Activated T-helper 2 cell treated with anti-CD3 and anti-CD28 coated beads, Interferon-gamma antibody, Interleukin-2, Interleukin-4, amounts not matched to agents 10 μg/mL and 5 μg/mL and 100 μg/mL, durations not matched to agents 14 hours and 24 hours and 36 hours (primary cell): ENCODE data around the gene TBC1D22A. TPM values are rescaled to one million over a fixed set of nuclear protein-coding genes. Genes with fewer than 3 reads are reported as not detected.
A peak's percentile ranks its signal among the peaks of the same experiment; 100 is the strongest.
"Not testable (repeated sequence)": the region's sequence is repeated elsewhere in the genome, so short reads cannot be mapped to it uniquely, and the experiment has no call there.

ENCODE experiments used
- DNase-seq: peaks from one replicate; pipeline ENCODE4 v3.0.0; 2021; ENCODE audit warnings: low spot score
- H3K27ac Mint-ChIP-seq: one replicate; pipeline ENCODE4 v1.8.0; 2021; ENCODE audit warnings: mixed read lengths
- H3K27me3 Mint-ChIP-seq: one replicate; pipeline ENCODE4 v1.8.0; 2021; ENCODE audit warnings: low read depth, mixed read lengths
- H3K36me3 Mint-ChIP-seq: one replicate; pipeline ENCODE4 v1.8.0; 2021; ENCODE audit warnings: low read depth, mixed read lengths
- H3K4me1 Mint-ChIP-seq: one replicate; pipeline ENCODE4 v1.8.0; 2021; ENCODE audit warnings: low read depth, mixed read lengths
- H3K4me3 Mint-ChIP-seq: one replicate; pipeline ENCODE4 v1.8.0; 2021; ENCODE audit warnings: low read depth, mild to moderate bottlenecking, moderate library complexity, mixed read lengths
- H3K9me3 Mint-ChIP-seq: one replicate; pipeline ENCODE4 v1.8.0; 2021; ENCODE audit warnings: mixed read lengths
- intact Hi-C: fragments of 100-400 bp; cut with micrococcal nuclease; formaldehyde crosslinking; loops from one replicate; pipeline ENCODE4 v1.15.1; 2023
- total RNA-seq: library from RNA; stranded (reverse); gene quantifications from 2 replicates; pipeline ENCODE4 v1.2.3, GENCODE V29; 2022

The TBC1D22A gene
- total RNA-seq, 1 donor from 2014 or later = 34.8 TPM

GRCh38 chr22:46774253-46774979, 12.0 kb downstream of the TBC1D22A start:
- no peak for DNase-seq
- peaks cover 53% of the 10 kb centered on the region for H3K4me1 Mint-ChIP-seq
- H3K9me3 Mint-ChIP-seq = no peaks in the 10 kb centered on the region
- H3K4me3 Mint-ChIP-seq = peak overlapping the region; percentile 46
- intact Hi-C loops = loop anchor here (2.0 kb wide), 1 partner anchor 16 kb away; no protein-coding TSS in a partner anchor
- peak overlapping the region; percentile 86 for H3K27ac Mint-ChIP-seq
- peaks cover 20% of the 10 kb centered on the region for H3K36me3 Mint-ChIP-seq
- H3K27me3 Mint-ChIP-seq = no peaks in the 10 kb centered on the region

GRCh38 chr22:46774980-46775849, 12.8 kb downstream of the TBC1D22A start:
- Mint-ChIP-seq H3K36me3 (peaks cover 20% of the 10 kb centered on the region), H3K27me3 (no peaks in the 10 kb centered on the region), H3K4me1 (peaks cover 53% of the 10 kb centered on the region), H3K9me3 (no peaks in the 10 kb centered on the region), H3K4me3 (peak overlapping the region; percentile 46), H3K27ac (peak overlapping the region; percentile 86)
- no peak for DNase-seq
- intact Hi-C loops = loop anchor here (2.0 kb wide), 1 partner anchor 16 kb away; no protein-coding TSS in a partner anchor

- DNase-seq = no peak
- Mint-ChIP-seq H3K4me3 (peak overlapping the region; percentile 46), H3K27ac (peak overlapping the region; percentile 86), H3K27me3 (no peaks in the 10 kb centered on the region), H3K36me3 (peaks cover 17% of the 10 kb centered on the region), H3K9me3 (no peaks in the 10 kb centered on the region), H3K4me1 (peaks cover 47% of the 10 kb centered on the region)
- intact Hi-C loops = loop anchor here (2.0 kb wide), 1 partner anchor 15 kb away; no protein-coding TSS in a partner anchor
Observed at GRCh38 chr22:46775850-46776826, 13.7 kb downstream of the TBC1D22A start.

GRCh38 chr22:46776876-46777608, 14.6 kb downstream of the TBC1D22A start:
- H3K4me1 Mint-ChIP-seq = peaks cover 47% of the 10 kb centered on the region
- H3K27ac Mint-ChIP-seq = peak overlapping the region; percentile 86
- intact Hi-C loops = no loop called here

GRCh38 chr22:46777609-46777970, 15.1 kb downstream of the TBC1D22A start:
- no peak for DNase-seq
- Mint-ChIP-seq H3K27me3 (no peaks in the 10 kb centered on the region), H3K36me3 (peaks cover 14% of the 10 kb centered on the region), H3K27ac (peak overlapping the region; percentile 86), H3K4me3 (peak overlapping the region; percentile 54), H3K4me1 (peaks cover 47% of the 10 kb centered on the region), H3K9me3 (no peaks in the 10 kb centered on the region)
- intact Hi-C loops = no loop called here

More at GRCh38 chr22:46776876-46777608, 14.6 kb downstream of the TBC1D22A start:
- H3K36me3 Mint-ChIP-seq = peaks cover 14% of the 10 kb centered on the region
- H3K27me3 Mint-ChIP-seq = no peaks in the 10 kb centered on the region
- no peaks in the 10 kb centered on the region for H3K9me3 Mint-ChIP-seq
- peak overlapping the region; percentile 54 for H3K4me3 Mint-ChIP-seq
- DNase-seq = no peak

GRCh38 chr22:46779023-46779422, 16.6 kb downstream of the TBC1D22A start:
- no peak overlapping the region for H3K4me3 Mint-ChIP-seq
- no peaks in the 10 kb centered on the region for H3K27me3 Mint-ChIP-seq
- peaks cover 11% of the 10 kb centered on the region for H3K36me3 Mint-ChIP-seq
- no peaks in the 10 kb centered on the region for H3K9me3 Mint-ChIP-seq
- DNase-seq = no peak
- peaks cover 45% of the 10 kb centered on the region for H3K4me1 Mint-ChIP-seq
- intact Hi-C loops = no loop called here
- no peak overlapping the region for H3K27ac Mint-ChIP-seq

- DNase-seq = no peak
- Mint-ChIP-seq H3K4me3 (no peak overlapping the region), H3K36me3 (peaks cover 14% of the 10 kb centered on the region), H3K27ac (no peak overlapping the region), H3K9me3 (no peaks in the 10 kb centered on the region), H3K27me3 (no peaks in the 10 kb centered on the region), H3K4me1 (peaks cover 42% of the 10 kb centered on the region)
- intact Hi-C loops = no loop called here
Observed at GRCh38 chr22:46779651-46780050, 17.2 kb downstream of the TBC1D22A start.

GRCh38 chr22:46780453-46780852, 18.0 kb downstream of the TBC1D22A start:
- peaks cover 14% of the 10 kb centered on the region for H3K36me3 Mint-ChIP-seq
- H3K27me3 Mint-ChIP-seq = no peaks in the 10 kb centered on the region
- H3K27ac Mint-ChIP-seq = no peak overlapping the region
- no peak for DNase-seq
- intact Hi-C loops = no loop called here
- H3K4me3 Mint-ChIP-seq = no peak overlapping the region
- no peaks in the 10 kb centered on the region for H3K9me3 Mint-ChIP-seq
- H3K4me1 Mint-ChIP-seq = peaks cover 38% of the 10 kb centered on the region

- Mint-ChIP-seq H3K4me1 (peaks cover 29% of the 10 kb centered on the region), H3K36me3 (peaks cover 14% of the 10 kb centered on the region), H3K4me3 (no peak overlapping the region), H3K9me3 (no peaks in the 10 kb centered on the region), H3K27ac (no peak overlapping the region), H3K27me3 (no peaks in the 10 kb centered on the region)
- intact Hi-C loops = no loop called here
- no peak for DNase-seq
Observed at GRCh38 chr22:46781291-46781690, 18.8 kb downstream of the TBC1D22A start.

- H3K9me3 Mint-ChIP-seq, DNase-seq, intact Hi-C loops, H3K4me3 Mint-ChIP-seq, H3K27ac Mint-ChIP-seq, H3K27me3 Mint-ChIP-seq: not testable (repeated sequence)
- H3K4me1 Mint-ChIP-seq = peaks cover 23% of the 10 kb centered on the region
- peaks cover 17% of the 10 kb centered on the region for H3K36me3 Mint-ChIP-seq
Observed at GRCh38 chr22:46782200-46782599, 19.8 kb downstream of the TBC1D22A start.

- Mint-ChIP-seq H3K27me3 (no peaks in the 10 kb centered on the region), H3K4me3 (no peak overlapping the region), H3K4me1 (peaks cover 26% of the 10 kb centered on the region), H3K27ac (no peak overlapping the region), H3K9me3 (no peaks in the 10 kb centered on the region), H3K36me3 (peaks cover 15% of the 10 kb centered on the region)
- no peak for DNase-seq
- intact Hi-C loops = no loop called here
Observed at GRCh38 chr22:46783721-46784120, 21.3 kb downstream of the TBC1D22A start.
